ENCODE results near the gene S100A11. TPM values are rescaled to one million over a fixed set of nuclear protein-coding genes. Genes with fewer than 3 reads are reported as not detected.

Gene S100A11
- polyA plus RNA-seq, 1 of the 3 experiments (the other 2 are of a cell fraction), result 736 TPM

DNA sequence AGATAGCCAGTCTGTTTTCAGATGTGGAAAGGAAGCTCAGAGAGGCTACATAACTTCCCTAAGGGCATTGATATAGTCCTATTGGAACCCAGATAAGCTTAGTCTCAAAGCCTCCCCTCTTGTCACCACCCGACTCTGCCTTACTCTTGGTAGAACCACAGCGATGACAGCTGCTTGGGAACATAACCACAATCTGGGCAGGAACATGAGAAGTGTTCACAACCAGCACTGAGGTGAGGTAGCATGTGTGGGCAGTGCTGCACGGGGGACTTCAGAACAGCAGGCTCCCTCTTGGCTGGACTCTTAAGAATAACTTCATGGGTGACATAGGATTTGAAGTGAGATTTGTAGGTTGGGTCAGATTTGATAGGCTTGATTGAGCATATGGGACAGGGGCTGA lies 33.8 kb downstream of the S100A11 start:
- H3K4me3 ChIP-seq (ENCODE audit: low read depth in 2 of 2, low read length in 1 of 2), result no peak overlapping the region
- no peaks in the 10 kb centered on the region for H3K36me3 ChIP-seq (replicated peaks in 1 of 2; ENCODE audit: control insufficient read depth in 1 of 2, insufficient read depth in 2 of 2, low read length in 1 of 2)
- H3K4me1 ChIP-seq (ENCODE audit: control insufficient read depth in 1 of 2, insufficient read depth in 2 of 2, low read depth in 1 of 2, low read length in 1 of 2), result no peaks in the 10 kb centered on the region
- 3% methylated on average over 3 of the region's 3 CpGs for WGBS (ENCODE audit: low lambda C conversion rate)
- H3K27ac ChIP-seq (ENCODE audit: low read depth in 2 of 2, low read length in 1 of 2), result no peak overlapping the region
- H3K9me2 ChIP-seq, result no peaks in the 10 kb centered on the region
- DNase-seq, result no peak
- no peaks in the 10 kb centered on the region for H4K20me1 ChIP-seq (ENCODE audit: insufficient read depth)
- H3K9me3 ChIP-seq, result no peaks in the 10 kb centered on the region
- H3F3A ChIP-seq (replicated peaks; ENCODE audit: insufficient read depth), result peaks cover 4% of the 10 kb centered on the region
- no peak overlapping the region for H3K4me2 ChIP-seq
- ChIA-PET POLR2A (no interaction called here), CTCF (interaction anchor here (1.0 to 8.2 kb wide), 10 partner anchors 11 to 158 kb away, joined by 3 to 172 read pairs (median 28); no protein-coding TSS in a partner anchor)
- H3K9ac ChIP-seq, result no peak overlapping the region
- H3K79me2 ChIP-seq (ENCODE audit: insufficient read depth), result no peaks in the 10 kb centered on the region
- peaks cover 53% of the 10 kb centered on the region for H3K27me3 ChIP-seq (ENCODE audit: insufficient read depth)
- TF ChIP-seq GABPA (IDR thresholded peaks at IDR 0.05; ENCODE audit: low read depth) (no peak), MAX (IDR thresholded peaks at IDR 0.05; ENCODE audit: low read depth) (no peak), YY1 (IDR thresholded peaks at IDR 0.05; ENCODE audit: low read depth) (no peak), TEAD4 (IDR thresholded peaks at IDR 0.05; ENCODE audit: borderline replicate concordance, insufficient read depth) (no peak), RCOR1 (IDR thresholded peaks at IDR 0.05; ENCODE audit: low read length) (no peak), REST (IDR thresholded peaks at IDR 0.05; ENCODE audit: low read depth, low read length) (no peak), PBX3 (IDR thresholded peaks at IDR 0.05) (no peak), GATA2 (CRISPR knock-in tag; IDR thresholded peaks at IDR 0.05) (no peak), TAF1 (IDR thresholded peaks at IDR 0.05; ENCODE audit: borderline replicate concordance, low read depth, low read length) (no peak), RXRA (IDR thresholded peaks at IDR 0.05; ENCODE audit: borderline replicate concordance, low read depth) (no peak), MXI1 (IDR thresholded peaks at IDR 0.05; ENCODE audit: low read depth, low read length) (no peak)
- TF ChIP-seq, protein P1, sequence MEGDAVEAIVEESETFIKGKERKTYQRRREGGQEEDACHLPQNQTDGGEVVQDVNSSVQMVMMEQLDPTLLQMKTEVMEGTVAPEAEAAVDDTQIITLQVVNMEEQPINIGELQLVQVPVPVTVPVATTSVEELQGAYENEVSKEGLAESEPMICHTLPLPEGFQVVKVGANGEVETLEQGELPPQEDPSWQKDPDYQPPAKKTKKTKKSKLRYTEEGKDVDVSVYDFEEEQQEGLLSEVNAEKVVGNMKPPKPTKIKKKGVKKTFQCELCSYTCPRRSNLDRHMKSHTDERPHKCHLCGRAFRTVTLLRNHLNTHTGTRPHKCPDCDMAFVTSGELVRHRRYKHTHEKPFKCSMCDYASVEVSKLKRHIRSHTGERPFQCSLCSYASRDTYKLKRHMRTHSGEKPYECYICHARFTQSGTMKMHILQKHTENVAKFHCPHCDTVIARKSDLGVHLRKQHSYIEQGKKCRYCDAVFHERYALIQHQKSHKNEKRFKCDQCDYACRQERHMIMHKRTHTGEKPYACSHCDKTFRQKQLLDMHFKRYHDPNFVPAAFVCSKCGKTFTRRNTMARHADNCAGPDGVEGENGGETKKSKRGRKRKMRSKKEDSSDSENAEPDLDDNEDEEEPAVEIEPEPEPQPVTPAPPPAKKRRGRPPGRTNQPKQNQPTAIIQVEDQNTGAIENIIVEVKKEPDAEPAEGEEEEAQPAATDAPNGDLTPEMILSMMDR (IDR thresholded peaks at IDR 0.05), result no peak
- TF ChIP-seq, protein P2, sequence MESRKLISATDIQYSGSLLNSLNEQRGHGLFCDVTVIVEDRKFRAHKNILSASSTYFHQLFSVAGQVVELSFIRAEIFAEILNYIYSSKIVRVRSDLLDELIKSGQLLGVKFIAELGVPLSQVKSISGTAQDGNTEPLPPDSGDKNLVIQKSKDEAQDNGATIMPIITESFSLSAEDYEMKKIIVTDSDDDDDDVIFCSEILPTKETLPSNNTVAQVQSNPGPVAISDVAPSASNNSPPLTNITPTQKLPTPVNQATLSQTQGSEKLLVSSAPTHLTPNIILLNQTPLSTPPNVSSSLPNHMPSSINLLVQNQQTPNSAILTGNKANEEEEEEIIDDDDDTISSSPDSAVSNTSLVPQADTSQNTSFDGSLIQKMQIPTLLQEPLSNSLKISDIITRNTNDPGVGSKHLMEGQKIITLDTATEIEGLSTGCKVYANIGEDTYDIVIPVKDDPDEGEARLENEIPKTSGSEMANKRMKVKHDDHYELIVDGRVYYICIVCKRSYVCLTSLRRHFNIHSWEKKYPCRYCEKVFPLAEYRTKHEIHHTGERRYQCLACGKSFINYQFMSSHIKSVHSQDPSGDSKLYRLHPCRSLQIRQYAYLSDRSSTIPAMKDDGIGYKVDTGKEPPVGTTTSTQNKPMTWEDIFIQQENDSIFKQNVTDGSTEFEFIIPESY (IDR thresholded peaks at IDR 0.05; ENCODE audit: borderline replicate concordance, low read depth), result no peak
- no peak overlapping the region for H2AFZ ChIP-seq (ENCODE audit: low read depth)
